HEK293T (cell line): Measurements from ENCODE around the gene MDK.

Experiments
- ARNT ChIP-seq: fragments of 450-650 bp; IDR thresholded peaks from 2 replicates; pipeline ENCODE4 v1.6.1; 2017; ENCODE audit warnings: mild to moderate bottlenecking
- BHLHE40 ChIP-seq: fragments of 450-650 bp; IDR thresholded peaks from 2 replicates; pipeline ENCODE4 v1.6.1; 2016; ENCODE audit warnings: mild to moderate bottlenecking, moderate library complexity, borderline replicate concordance
- CTBP1 ChIP-seq: fragments of 450-650 bp; IDR thresholded peaks from 2 replicates; pipeline ENCODE4 v1.6.1; 2016; ENCODE audit warnings: borderline replicate concordance
- FOXA1 ChIP-seq: fragments of 450-650 bp; IDR thresholded peaks from 2 replicates; pipeline ENCODE4 v1.6.1; 2016; ENCODE audit warnings: mild to moderate bottlenecking
- FOXK2 ChIP-seq: fragments of 450-650 bp; IDR thresholded peaks from 2 replicates; pipeline ENCODE4 v1.6.1; 2016; ENCODE audit warnings: mild to moderate bottlenecking
- FOXM1 ChIP-seq: fragments of 450-650 bp; IDR thresholded peaks from 2 replicates; pipeline ENCODE4 v1.6.1; 2017; ENCODE audit warnings: mild to moderate bottlenecking, borderline replicate concordance
- HDGF ChIP-seq: fragments of 450-650 bp; IDR thresholded peaks from 2 replicates; pipeline ENCODE4 v1.6.1; 2017; ENCODE audit warnings: antibody characterized with exemption, borderline replicate concordance
- NFRKB ChIP-seq: fragments of 450-650 bp; IDR thresholded peaks from 2 replicates; pipeline ENCODE4 v1.6.1; 2016; ENCODE audit warnings: mild to moderate bottlenecking, moderate library complexity
- SP1 ChIP-seq: fragments of 450-650 bp; IDR thresholded peaks from 2 replicates; pipeline ENCODE4 v1.6.1; 2017
- SUZ12 ChIP-seq: fragments of 450-650 bp; IDR thresholded peaks from 2 replicates; pipeline ENCODE4 v1.6.1; 2016; ENCODE audit warnings: mild to moderate bottlenecking
- ZNF384 ChIP-seq: fragments of 450-650 bp; IDR thresholded peaks from 2 replicates; pipeline ENCODE4 v1.6.1; 2016
- TF ChIP-seq, protein P1 (sequence below): fragments of 450-650 bp; IDR thresholded peaks from 2 replicates; pipeline ENCODE4 v1.6.1; 2016

DNA sequence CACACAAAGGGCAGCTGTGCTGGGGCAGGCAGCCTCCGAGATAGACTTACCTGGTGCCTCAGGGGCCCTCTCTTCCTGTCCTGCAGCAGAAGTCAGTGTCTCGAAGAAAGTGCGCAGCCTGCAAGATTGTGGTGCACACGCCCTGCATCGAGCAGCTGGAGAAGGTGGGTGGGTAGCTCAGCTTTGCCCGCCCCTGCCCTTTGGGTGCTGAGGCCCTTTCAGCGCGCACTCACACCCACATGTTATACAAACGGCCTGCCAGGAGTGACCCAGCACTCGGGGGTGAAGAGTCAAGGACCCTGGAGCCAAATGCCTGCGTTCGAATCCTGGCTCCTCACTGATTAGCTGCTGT lies 13.6 kb upstream of the MDK start:
- TF ChIP-seq SUZ12 (no peak), BHLHE40 (no peak), HDGF (no peak), ARNT (no peak), FOXM1 (no peak), CTBP1 (no peak), SP1 (no peak), FOXA1 (no peak), NFRKB (no peak), FOXK2 (no peak), ZNF384 (no peak)
- TF ChIP-seq, protein P1, sequence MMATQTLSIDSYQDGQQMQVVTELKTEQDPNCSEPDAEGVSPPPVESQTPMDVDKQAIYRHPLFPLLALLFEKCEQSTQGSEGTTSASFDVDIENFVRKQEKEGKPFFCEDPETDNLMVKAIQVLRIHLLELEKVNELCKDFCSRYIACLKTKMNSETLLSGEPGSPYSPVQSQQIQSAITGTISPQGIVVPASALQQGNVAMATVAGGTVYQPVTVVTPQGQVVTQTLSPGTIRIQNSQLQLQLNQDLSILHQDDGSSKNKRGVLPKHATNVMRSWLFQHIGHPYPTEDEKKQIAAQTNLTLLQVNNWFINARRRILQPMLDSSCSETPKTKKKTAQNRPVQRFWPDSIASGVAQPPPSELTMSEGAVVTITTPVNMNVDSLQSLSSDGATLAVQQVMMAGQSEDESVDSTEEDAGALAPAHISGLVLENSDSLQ: no peak
